Measurements from ENCODE around the gene TBX21. TPM values are rescaled to one million over a fixed set of nuclear protein-coding genes. Genes with fewer than 3 reads are reported as not detected.

TBX21 gene
- total and polyA plus RNA-seq, 9 of the 15 experiments (the other 6 are each of a cell fraction or from before 2014, with no cell fraction given), result 0.07 TPM; not detected in 8

- TF ChIP-seq ZNF76 (CRISPR knock-in tag; IDR thresholded peaks at IDR 0.05; ENCODE audit: borderline replicate concordance), result no peak
Observed at GRCh38 chr17:47721725-47722124, 11.3 kb upstream of the TBX21 start (continued).

- Histone ChIP-seq H3K9ac (ENCODE audit: insufficient read depth in 1 of 2, low read depth in 2 of 2, low read length in 2 of 2) (no peak overlapping the region), H3K36me3 (ENCODE audit: control insufficient read depth, insufficient read depth, low read length) (no peaks in the 10 kb centered on the region), H3K4me1 (replicated peaks in 1 of 2; ENCODE audit: control insufficient read depth in 2 of 2, insufficient read depth in 2 of 2, low read length in 2 of 2) (peaks cover 9 to 26% of the 10 kb centered on the region in 2 experiments), H3K79me2 (ENCODE audit: control insufficient read depth, insufficient read depth, low read length) (no peaks in the 10 kb centered on the region), H4K20me1 (replicated peaks; ENCODE audit: control insufficient read depth, insufficient read depth, low read length) (peaks cover 10% of the 10 kb centered on the region; the same call in 1 of the 2 replicates), H3K4me3 (no peak overlapping the region), H3K9me3 (replicated peaks; ENCODE audit: control insufficient read depth, insufficient read depth, low read depth, low read length) (no peaks in the 10 kb centered on the region), H3K27ac (ENCODE audit: extremely low read depth, low read depth, low read length) (no peak overlapping the region), H3K4me2 (ENCODE audit: insufficient read depth, low read length) (no peak overlapping the region), H3K9me1 (ENCODE audit: control insufficient read depth, insufficient read depth, low read length) (no peaks in the 10 kb centered on the region), H3K27me3 (ENCODE audit: control insufficient read depth in 2 of 2, insufficient read depth in 2 of 2, low read length in 2 of 2) (peaks cover 19 to 75% of the 10 kb centered on the region in 2 experiments; a peak in 4 of 5 replicates), H2AFZ (ENCODE audit: low read depth, low read length) (no peak overlapping the region)
- CTCF ChIA-PET (ENCODE audit: low intra/inter-chr PET ratio), result no interaction called here
- no peak for TF ChIP-seq RBFOX2 (IDR thresholded peaks at IDR 0.05; ENCODE audit: low read depth, low read length)
- no peak for TF ChIP-seq SLC30A9 (CRISPR knock-in tag; IDR thresholded peaks at IDR 0.05)
- TF ChIP-seq SMARCC2 (IDR thresholded peaks at IDR 0.05; ENCODE audit: low read depth), result no peak
- TF ChIP-seq FOXK1 (CRISPR knock-in tag; IDR thresholded peaks at IDR 0.05; ENCODE audit: borderline replicate concordance), result no peak
- no peak for TF ChIP-seq HIVEP1 (CRISPR knock-in tag; IDR thresholded peaks at IDR 0.05)
- TF ChIP-seq ZBTB7A (IDR thresholded peaks at IDR 0.05; ENCODE audit: borderline replicate concordance, control insufficient read depth, low read depth, low read length), result no peak
- no peak for TF ChIP-seq ADNP (tag; IDR thresholded peaks at IDR 0.05)
- TF ChIP-seq ILF3 (IDR thresholded peaks at IDR 0.05; ENCODE audit: borderline replicate concordance), result no peak
- TF ChIP-seq ATF7 (IDR thresholded peaks at IDR 0.05), result no peak
- no peak for TF ChIP-seq TRIM25 (IDR thresholded peaks at IDR 0.05; ENCODE audit: borderline replicate concordance)
- no peak for TF ChIP-seq HDAC2 (IDR thresholded peaks at IDR 0.05)
- no peak for TF ChIP-seq RB1 (IDR thresholded peaks at IDR 0.05; ENCODE audit: low read depth)
- TF ChIP-seq ZNF354B (CRISPR knock-in tag; IDR thresholded peaks at IDR 0.05), result no peak
- no peak for TF ChIP-seq FOXK2 (conservative IDR thresholded peaks at IDR 0.05 in 1 of 2, IDR thresholded peaks at IDR 0.05 in 1 of 2; ENCODE audit: low read depth in 2 of 2)
- TF ChIP-seq ATF1 (CRISPR knock-in tag; IDR thresholded peaks at IDR 0.05), result no peak
- no peak for TF ChIP-seq ATF1 (tag; IDR thresholded peaks at IDR 0.05)
- TF ChIP-seq CHD2 (IDR thresholded peaks at IDR 0.05; ENCODE audit: low read depth, low read length), result no peak
- TF ChIP-seq NEUROD1 (IDR thresholded peaks at IDR 0.05; ENCODE audit: borderline replicate concordance, low read depth, low read length, partially characterized antibody), result no peak
- no peak for TF ChIP-seq KLF10 (CRISPR knock-in tag; IDR thresholded peaks at IDR 0.05)
- no peak for TF ChIP-seq HCFC1 (IDR thresholded peaks at IDR 0.05; ENCODE audit: low read depth, low read length)
- ATAC-seq, result no peak
- DNase-seq (ENCODE audit: extremely low read depth in 1 of 4, low spot score in 3 of 4), result no peak
- in situ Hi-C loops (cut with MboI) (no loop called here), intact Hi-C loops (cut with micrococcal nuclease) (no loop called here)
- FAIRE-seq, result no peak
- POLR2A ChIA-PET, result no interaction called here
- WGBS (ENCODE audit: insufficient coverage, low coverage, missing lambda C conversion rate), result 4% methylated on average over 2 of the region's 2 CpGs
- no TSS peak for BruUV-seq (replicated peaks)
Observed at GRCh38 chr17:47724705-47725104, 8.3 kb upstream of the TBX21 start.

Data from K562 (cell line).